OCI-LY7 (cell line): ENCODE data around the gene F13A1. TPM values are rescaled to one million over a fixed set of nuclear protein-coding genes. Genes with fewer than 3 reads are reported as not detected.

Experiments used
- BruUV-seq: library from RNA; stranded (reverse); fragments of 400-500 nt; replicated peaks from 2 replicates; lab custom pipeline; 2021; lab: Mats Ljungman, UMichigan
- CTCF ChIA-PET: fragments of 300-600 bp; sonication (Branson Sonifier 250); formaldehyde crosslinking; loops from one replicate; lab custom pipeline; 2022; ENCODE audit warnings: antibody characterized with exemption; ENCODE audit not compliant: unreplicated experiment; lab: Charles Lee
- POLR2A ChIA-PET: fragments of 300-600 bp; sonication (Branson Sonifier 250); formaldehyde crosslinking; loops from one replicate; lab custom pipeline; 2022; ENCODE audit warnings: antibody characterized with exemption; lab: Charles Lee
- DNase-seq: peaks from one replicate; pipeline ENCODE4 v3.0.0-alpha.2; 2015; ENCODE audit warnings: low spot score
- H2AFZ ChIP-seq: fragments of 200-600 bp; sonication (generic), shearing (Covaris generic); 2 replicates; pipeline ENCODE4 v1.6.1; 2014; ENCODE audit warnings: mild to moderate bottlenecking, antibody characterized with exemption, low read length, moderate library complexity
- H3K27ac ChIP-seq: fragments of 200-600 bp; sonication (generic); 2 replicates; pipeline ENCODE4 v1.5.1; 2014; ENCODE audit warnings: mixed run types, low read depth, mild to moderate bottlenecking, moderate library complexity, low read length, inconsistent platforms; ENCODE audit not compliant: poor library complexity, severe bottlenecking
- H3K36me3 ChIP-seq: fragments of 200-600 bp; sonication (generic); 2 replicates; pipeline ENCODE4 v1.6.1; 2014; ENCODE audit warnings: mild to moderate bottlenecking, antibody characterized with exemption, low read length, moderate library complexity, mixed read lengths; ENCODE audit not compliant: insufficient read depth
- H3K4me1 ChIP-seq: fragments of 200-600 bp; sonication (generic); 2 replicates; pipeline ENCODE4 v1.5.1; 2014; ENCODE audit warnings: mild to moderate bottlenecking, low read length; ENCODE audit not compliant: insufficient read depth, poor library complexity, severe bottlenecking
- H3K4me2 ChIP-seq: fragments of 200-600 bp; sonication (generic); 2 replicates; pipeline ENCODE4 v1.6.1; 2014; ENCODE audit warnings: mild to moderate bottlenecking, low read length
- H3K4me3 ChIP-seq: fragments of 200-600 bp; sonication (generic); 2 replicates; pipeline ENCODE4 v1.5.1; 2014; ENCODE audit warnings: mild to moderate bottlenecking, low read depth, low read length; ENCODE audit not compliant: poor library complexity, severe bottlenecking
- H3K79me2 ChIP-seq: fragments of 200-600 bp; sonication (generic); 2 replicates; pipeline ENCODE4 v1.6.1; 2016; ENCODE audit warnings: low read depth, mild to moderate bottlenecking, low read length, moderate library complexity, mixed read lengths; ENCODE audit not compliant: insufficient read depth
- H3K9me2 ChIP-seq: fragments of 200-600 bp; sonication (generic); 2 replicates; pipeline ENCODE4 v1.6.1; 2016; ENCODE audit warnings: mild to moderate bottlenecking, low read length, mixed read lengths; ENCODE audit not compliant: insufficient read depth
- H3K9me3 ChIP-seq: fragments of 200-600 bp; sonication (generic); 2 replicates; pipeline ENCODE4 v1.6.1; 2014; ENCODE audit warnings: mild to moderate bottlenecking, mixed run types, low read length, mixed read lengths
- H4K20me1 ChIP-seq: fragments of 200-600 bp; sonication (generic); 2 replicates; pipeline ENCODE4 v1.6.1; 2014; ENCODE audit warnings: mild to moderate bottlenecking, antibody characterized with exemption, low read length, moderate library complexity, mixed read lengths; ENCODE audit not compliant: insufficient read depth
- EZH2phosphoT487 ChIP-seq: fragments of 200-600 bp; sonication (generic); IDR thresholded peaks from 2 replicates; pipeline ENCODE4 v1.6.1; 2018; ENCODE audit warnings: low read depth, borderline replicate concordance, mild to moderate bottlenecking, mixed run types, antibody characterized with exemption, low read length, moderate library complexity, mixed read lengths
- intact Hi-C: fragments of 100-400 bp; cut with micrococcal nuclease; formaldehyde crosslinking; loops from one replicate; pipeline ENCODE4 v1.10.0; 2022; ENCODE audit not compliant: unreplicated experiment
- total RNA-seq, 2 experiments: library from RNA; depleted of rRNA in 1 of 2; stranded (reverse); fragments of >200 nt in 1 of 2; shearing (Covaris generic) in 1 of 2; gene quantifications; 2 replicates each; pipeline ENCODE4 v1.2.3, GENCODE V29; 2014 to 2022
- TF ChIP-seq, protein P1 (sequence below): fragments of 200-600 bp; sonication (generic); conservative IDR thresholded peaks from 2 replicates; pipeline ENCODE4 v1.5.1; 2014; ENCODE audit warnings: mild to moderate bottlenecking, antibody characterized with exemption, low read length, moderate library complexity, mixed read lengths

The F13A1 gene
- total RNA-seq, 2 experiments from 2014 or later, result 0.13 to 0.63 TPM

DNA sequence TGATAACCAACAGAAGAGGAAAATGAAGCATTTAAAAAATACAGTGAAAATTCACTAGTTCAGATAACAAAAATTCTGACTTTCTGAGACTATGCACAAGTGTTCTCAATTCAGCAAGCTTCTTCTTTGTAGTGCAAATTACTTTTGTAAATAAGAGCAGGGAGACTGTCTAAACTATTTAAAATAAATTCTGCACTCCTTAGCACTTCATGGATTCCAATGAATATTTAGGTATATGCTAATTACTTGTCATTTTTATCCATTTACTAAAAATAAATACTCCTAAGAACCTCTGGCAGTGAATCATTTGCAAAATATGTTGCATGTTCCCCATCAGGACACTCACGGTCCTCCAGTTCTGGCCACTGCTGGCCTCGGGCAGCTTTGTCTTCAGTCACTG, 139.8 kb downstream of the F13A1 start:
- Histone ChIP-seq H4K20me1 (no peaks in the 10 kb centered on the region), H3K4me3 (no peak overlapping the region), H3K9me2 (no peaks in the 10 kb centered on the region), H3K79me2 (no peaks in the 10 kb centered on the region), H2AFZ (no peak overlapping the region), H3K36me3 (no peaks in the 10 kb centered on the region), H3K27ac (no peak overlapping the region), H3K9me3 (no peaks in the 10 kb centered on the region), H3K4me1 (no peaks in the 10 kb centered on the region), H3K4me2 (no peak overlapping the region)
- TF ChIP-seq, protein P1, sequence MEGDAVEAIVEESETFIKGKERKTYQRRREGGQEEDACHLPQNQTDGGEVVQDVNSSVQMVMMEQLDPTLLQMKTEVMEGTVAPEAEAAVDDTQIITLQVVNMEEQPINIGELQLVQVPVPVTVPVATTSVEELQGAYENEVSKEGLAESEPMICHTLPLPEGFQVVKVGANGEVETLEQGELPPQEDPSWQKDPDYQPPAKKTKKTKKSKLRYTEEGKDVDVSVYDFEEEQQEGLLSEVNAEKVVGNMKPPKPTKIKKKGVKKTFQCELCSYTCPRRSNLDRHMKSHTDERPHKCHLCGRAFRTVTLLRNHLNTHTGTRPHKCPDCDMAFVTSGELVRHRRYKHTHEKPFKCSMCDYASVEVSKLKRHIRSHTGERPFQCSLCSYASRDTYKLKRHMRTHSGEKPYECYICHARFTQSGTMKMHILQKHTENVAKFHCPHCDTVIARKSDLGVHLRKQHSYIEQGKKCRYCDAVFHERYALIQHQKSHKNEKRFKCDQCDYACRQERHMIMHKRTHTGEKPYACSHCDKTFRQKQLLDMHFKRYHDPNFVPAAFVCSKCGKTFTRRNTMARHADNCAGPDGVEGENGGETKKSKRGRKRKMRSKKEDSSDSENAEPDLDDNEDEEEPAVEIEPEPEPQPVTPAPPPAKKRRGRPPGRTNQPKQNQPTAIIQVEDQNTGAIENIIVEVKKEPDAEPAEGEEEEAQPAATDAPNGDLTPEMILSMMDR, result no peak
- TF ChIP-seq EZH2phosphoT487, result no peak
- no peak for DNase-seq
- ChIA-PET CTCF (no interaction called here), POLR2A (no interaction called here)
- BruUV-seq, result no TSS peak
- intact Hi-C loops, result no loop called here

DNA sequence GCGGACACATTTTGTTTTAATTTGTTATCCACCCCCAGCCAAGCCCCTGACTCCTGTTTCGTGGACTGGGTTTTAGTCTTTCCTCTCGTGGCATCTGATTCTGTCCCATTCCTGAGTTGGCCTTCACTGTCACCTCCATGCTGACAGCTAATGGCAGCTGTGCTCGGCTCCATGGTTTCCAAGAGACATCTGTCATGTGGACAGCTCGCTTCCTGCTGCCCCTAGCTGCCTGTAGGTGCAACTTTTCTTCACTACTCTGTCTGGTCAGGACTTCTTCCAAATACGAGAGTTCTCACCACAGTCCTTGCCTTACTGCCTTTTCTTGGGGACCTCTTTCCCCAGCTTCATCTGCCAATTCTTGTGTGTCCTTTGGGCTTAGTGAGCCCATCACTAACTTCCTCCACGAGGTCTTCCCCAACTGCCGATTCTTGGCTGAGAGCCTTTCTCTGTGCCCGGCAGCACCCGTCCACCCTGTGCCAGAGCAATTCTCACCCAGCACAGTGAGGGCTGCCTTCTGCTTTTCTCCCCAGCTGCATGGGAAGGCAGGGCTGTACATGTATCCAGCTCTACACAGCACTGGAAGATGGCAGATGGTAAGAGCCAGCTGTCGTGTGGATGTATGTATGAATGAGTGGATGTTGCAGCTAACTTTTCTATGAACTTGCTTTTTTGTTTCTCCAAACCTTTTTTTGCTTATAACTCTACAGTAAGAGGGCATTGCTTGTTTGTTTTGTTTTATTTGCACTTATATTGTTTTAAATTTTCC, 140.4 kb downstream of the F13A1 start:
- POLR2A ChIA-PET, result interaction anchor here (0.7 kb wide), 1 partner anchor 18 kb away, joined by 3 read pairs; no protein-coding TSS in a partner anchor
- no TSS peak for BruUV-seq
- intact Hi-C loops, result no loop called here

More for the DNA sequence above, 140.4 kb downstream of the F13A1 start:
- Histone ChIP-seq H3K4me2 (no peak overlapping the region), H3K9me3 (no peaks in the 10 kb centered on the region), H2AFZ (no peak overlapping the region), H3K4me1 (no peaks in the 10 kb centered on the region), H3K9me2 (no peaks in the 10 kb centered on the region), H3K79me2 (no peaks in the 10 kb centered on the region), H3K4me3 (no peak overlapping the region), H3K27ac (no peak overlapping the region), H4K20me1 (no peaks in the 10 kb centered on the region), H3K36me3 (no peaks in the 10 kb centered on the region)
- CTCF ChIA-PET, result no interaction called here
- DNase-seq, result no peak
- TF ChIP-seq, protein P1, result no peak
- no peak for TF ChIP-seq EZH2phosphoT487
